ENCODE results near the gene KRTAP10-8. TPM values are rescaled to one million over a fixed set of nuclear protein-coding genes. Genes with fewer than 3 reads are reported as not detected.

Gene KRTAP10-8
- total and polyA plus RNA-seq, 5 donors from 2014 or later, result not detected

GRCh38 chr21:44582055-44582454 is 29.8 kb upstream of the KRTAP10-8 start:
- Mint-ChIP-seq H3K27me3 (peaks cover 27% of the 10 kb centered on the region), H3K4me3 (no peak overlapping the region), H3K4me1 (peaks cover 9 to 16% (median 11%) of the 10 kb centered on the region in 4 donors), H3K36me3 (peaks cover 6% of the 10 kb centered on the region), H3K27ac (no peak overlapping the region), H3K9me3 (peaks cover 0 to 35% (median 12%) of the 10 kb centered on the region in 7 donors)
- no peak overlapping the region for H3K4me3 ChIP-seq (ENCODE audit: low read depth, low read length)
- no peaks in the 10 kb centered on the region for H3K4me1 ChIP-seq (ENCODE audit: control insufficient read depth, insufficient read depth, low read length, poor library complexity, severe bottlenecking)
- no peaks in the 10 kb centered on the region for H3K36me3 ChIP-seq (ENCODE audit: control insufficient read depth, insufficient read depth, low read length)
- DNase-seq (no peak), ATAC-seq (ENCODE audit: low read depth in 2 of 2) (no peak)
- no peak overlapping the region for H3K27ac ChIP-seq (ENCODE audit: insufficient read depth, low read length, poor library complexity, severe bottlenecking)
- H3K9me3 ChIP-seq (ENCODE audit: control insufficient read depth in 2 of 2, low read length in 2 of 2), result peaks cover 14 to 21% of the 10 kb centered on the region in 2 experiments
- H3K27me3 ChIP-seq (ENCODE audit: control insufficient read depth, insufficient read depth, low read length), result peaks cover 9% of the 10 kb centered on the region

- peaks cover 10 to 14% of the 10 kb centered on the region in 2 experiments for H3K9me3 ChIP-seq (ENCODE audit: control insufficient read depth in 2 of 2, low read length in 2 of 2)
- no peak for ATAC-seq (ENCODE audit: low read depth in 2 of 2)
- H3K36me3 ChIP-seq (ENCODE audit: control insufficient read depth, insufficient read depth, low read length), result no peaks in the 10 kb centered on the region
- no peak overlapping the region for H3K4me3 ChIP-seq (ENCODE audit: low read depth, low read length)
- DNase-seq, result no peak
- Mint-ChIP-seq H3K36me3 (peaks cover 3% of the 10 kb centered on the region), H3K27me3 (peaks cover 32% of the 10 kb centered on the region), H3K9me3 (peaks cover 0 to 26% (median 12%) of the 10 kb centered on the region in 7 donors), H3K27ac (peak overlapping the region in 1 of 3 donors; percentile 62), H3K4me1 (peaks cover 9 to 16% (median 11%) of the 10 kb centered on the region in 4 donors), H3K4me3 (no peak overlapping the region)
- H3K27me3 ChIP-seq (ENCODE audit: control insufficient read depth, insufficient read depth, low read length), result peaks cover 9% of the 10 kb centered on the region
- no peaks in the 10 kb centered on the region for H3K4me1 ChIP-seq (ENCODE audit: control insufficient read depth, insufficient read depth, low read length, poor library complexity, severe bottlenecking)
- H3K27ac ChIP-seq (ENCODE audit: insufficient read depth, low read length, poor library complexity, severe bottlenecking), result no peak overlapping the region
Observed at GRCh38 chr21:44583089-44583799, 28.6 kb upstream of the KRTAP10-8 start.

GRCh38 chr21:44583800-44584147 is 28.1 kb upstream of the KRTAP10-8 start:
- H3K9me3 Mint-ChIP-seq, result peaks cover 0 to 26% (median 12%) of the 10 kb centered on the region in 7 donors
- ATAC-seq (ENCODE audit: low read depth in 2 of 2) (peak; percentile 87 to 92), DNase-seq (peak in 2 of 3 donors; percentile 35 to 67)
- Histone ChIP-seq H3K4me3 (ENCODE audit: low read depth, low read length) (no peak overlapping the region), H3K4me1 (ENCODE audit: control insufficient read depth, insufficient read depth, low read length, poor library complexity, severe bottlenecking) (no peaks in the 10 kb centered on the region), H3K27me3 (ENCODE audit: control insufficient read depth, insufficient read depth, low read length) (peaks cover 9% of the 10 kb centered on the region), H3K36me3 (ENCODE audit: control insufficient read depth, insufficient read depth, low read length) (no peaks in the 10 kb centered on the region), H3K9me3 (ENCODE audit: control insufficient read depth in 2 of 2, low read length in 2 of 2) (peaks cover 10 to 14% of the 10 kb centered on the region in 2 experiments), H3K27ac (ENCODE audit: insufficient read depth, low read length, poor library complexity, severe bottlenecking) (no peak overlapping the region)
- peaks cover 30% of the 10 kb centered on the region for H3K27me3 Mint-ChIP-seq
- peak overlapping the region in 1 of 4 donors; percentile 5 for H3K4me3 Mint-ChIP-seq
- no peak overlapping the region for H3K27ac Mint-ChIP-seq
- peaks cover 3% of the 10 kb centered on the region for H3K36me3 Mint-ChIP-seq
- peaks cover 9 to 16% (median 11%) of the 10 kb centered on the region in 4 donors for H3K4me1 Mint-ChIP-seq

- Histone ChIP-seq H3K4me3 (ENCODE audit: low read depth, low read length) (no peak overlapping the region), H3K27me3 (ENCODE audit: control insufficient read depth, insufficient read depth, low read length) (peaks cover 11% of the 10 kb centered on the region), H3K27ac (ENCODE audit: insufficient read depth, low read length, poor library complexity, severe bottlenecking) (no peak overlapping the region), H3K9me3 (ENCODE audit: control insufficient read depth in 2 of 2, low read length in 2 of 2) (peaks cover 8 to 14% of the 10 kb centered on the region in 2 experiments), H3K4me1 (ENCODE audit: control insufficient read depth, insufficient read depth, low read length, poor library complexity, severe bottlenecking) (no peaks in the 10 kb centered on the region), H3K36me3 (ENCODE audit: control insufficient read depth, insufficient read depth, low read length) (no peaks in the 10 kb centered on the region)
- no peak for DNase-seq
- H3K27ac Mint-ChIP-seq, result peak overlapping the region in 1 of 3 donors; percentile 12
- ATAC-seq (ENCODE audit: low read depth in 2 of 2), result no peak
- peaks cover 0 to 15% (median 9%) of the 10 kb centered on the region in 7 donors for H3K9me3 Mint-ChIP-seq
- peaks cover 24% of the 10 kb centered on the region for H3K27me3 Mint-ChIP-seq
- no peak overlapping the region for H3K4me3 Mint-ChIP-seq
- peaks cover 9 to 16% (median 11%) of the 10 kb centered on the region in 4 donors for H3K4me1 Mint-ChIP-seq
- H3K36me3 Mint-ChIP-seq, result peaks cover 3% of the 10 kb centered on the region
Observed at GRCh38 chr21:44585892-44586291, 26.0 kb upstream of the KRTAP10-8 start.

DNA sequence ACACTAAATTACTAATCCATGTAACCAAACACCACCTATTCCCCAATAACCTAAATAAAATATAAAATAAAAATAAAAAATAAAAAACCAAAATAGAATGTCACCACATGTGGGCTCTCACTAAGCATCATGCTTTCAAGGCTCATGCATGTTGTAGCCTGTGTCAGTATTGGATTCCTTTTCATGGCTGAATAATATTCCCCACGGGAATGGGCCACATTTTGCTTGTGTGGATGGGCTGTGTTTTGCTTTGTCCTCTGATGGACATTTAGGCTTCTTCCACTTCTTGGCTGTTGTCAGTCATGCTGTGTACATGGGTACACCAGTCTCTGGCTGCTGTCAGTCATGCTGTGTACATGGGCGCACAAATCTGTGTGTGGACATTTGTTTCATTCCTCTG is 22.8 kb upstream of the KRTAP10-8 start:
- H3K4me1 Mint-ChIP-seq, result peaks cover 4 to 9% (median 5%) of the 10 kb centered on the region in 4 donors
- DNase-seq (no peak), ATAC-seq (ENCODE audit: low read depth in 2 of 2) (no peak)
- no peaks in the 10 kb centered on the region for H3K36me3 ChIP-seq (ENCODE audit: control insufficient read depth, insufficient read depth, low read length)
- H3K4me3 Mint-ChIP-seq, result no peak overlapping the region
- H3K27ac ChIP-seq (ENCODE audit: insufficient read depth, low read length, poor library complexity, severe bottlenecking), result no peak overlapping the region
- H3K27me3 ChIP-seq (ENCODE audit: control insufficient read depth, insufficient read depth, low read length), result peaks cover 11% of the 10 kb centered on the region
- no peaks in the 10 kb centered on the region for H3K4me1 ChIP-seq (ENCODE audit: control insufficient read depth, insufficient read depth, low read length, poor library complexity, severe bottlenecking)
- peaks cover 13% of the 10 kb centered on the region for H3K27me3 Mint-ChIP-seq
- H3K27ac Mint-ChIP-seq, result no peak overlapping the region
- no peak overlapping the region for H3K4me3 ChIP-seq (ENCODE audit: low read depth, low read length)
- H3K36me3 Mint-ChIP-seq, result peaks cover 3% of the 10 kb centered on the region
- peaks cover 0 to 3% (median 0%) of the 10 kb centered on the region in 7 donors for H3K9me3 Mint-ChIP-seq
- no peaks in the 10 kb centered on the region for H3K9me3 ChIP-seq (ENCODE audit: control insufficient read depth in 2 of 2, low read length in 2 of 2)

DNA sequence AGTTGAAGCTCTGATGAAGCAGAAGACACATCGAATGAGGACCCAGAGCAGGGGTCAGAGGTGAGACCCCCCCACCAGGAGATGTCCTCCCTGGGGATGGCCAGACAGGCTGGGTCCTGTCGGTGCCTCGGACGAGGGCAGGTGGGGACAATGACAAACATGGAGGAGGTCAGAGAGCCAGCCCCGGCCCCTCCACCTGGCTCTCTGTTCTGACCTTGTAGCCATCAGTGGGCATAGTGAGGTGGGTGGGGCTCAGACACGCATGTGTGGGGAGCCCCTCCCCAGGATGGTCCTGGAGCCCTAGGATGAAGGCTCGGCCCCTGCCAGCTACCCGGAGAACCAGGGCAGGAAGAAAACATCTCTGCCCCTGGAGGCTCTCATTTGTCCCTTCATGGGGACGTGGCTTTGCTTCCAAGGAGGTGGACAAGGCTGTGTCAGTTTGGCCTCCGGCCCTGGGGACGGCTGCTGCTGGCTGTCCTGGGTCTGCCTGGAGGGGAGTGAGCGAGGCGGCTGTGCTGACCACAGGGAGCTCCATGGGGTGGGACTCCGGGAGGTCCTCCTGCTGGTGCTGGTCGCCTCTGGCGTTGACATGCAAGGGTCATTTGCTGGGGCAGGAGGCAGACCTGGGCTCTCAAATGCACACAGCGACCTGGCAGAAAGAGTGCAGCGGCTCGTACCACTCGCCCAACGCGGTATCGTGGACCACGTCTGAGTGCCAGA is 22.1 kb upstream of the KRTAP10-8 start:
- H3K9me3 Mint-ChIP-seq, result peaks cover 0 to 3% (median 0%) of the 10 kb centered on the region in 7 donors
- no peak overlapping the region for H3K4me3 Mint-ChIP-seq
- Histone ChIP-seq H3K27me3 (ENCODE audit: control insufficient read depth, insufficient read depth, low read length) (peaks cover 11% of the 10 kb centered on the region), H3K4me1 (ENCODE audit: control insufficient read depth, insufficient read depth, low read length, poor library complexity, severe bottlenecking) (no peaks in the 10 kb centered on the region), H3K27ac (ENCODE audit: insufficient read depth, low read length, poor library complexity, severe bottlenecking) (no peak overlapping the region), H3K36me3 (ENCODE audit: control insufficient read depth, insufficient read depth, low read length) (no peaks in the 10 kb centered on the region), H3K4me3 (ENCODE audit: low read depth, low read length) (no peak overlapping the region), H3K9me3 (ENCODE audit: control insufficient read depth in 2 of 2, low read length in 2 of 2) (no peaks in the 10 kb centered on the region)
- no peak for ATAC-seq (ENCODE audit: low read depth in 2 of 2)
- peaks cover 13% of the 10 kb centered on the region for H3K27me3 Mint-ChIP-seq
- no peak for DNase-seq
- peaks cover 3% of the 10 kb centered on the region for H3K36me3 Mint-ChIP-seq
- no peak overlapping the region for H3K27ac Mint-ChIP-seq
- peaks cover 0 to 4% (median 0%) of the 10 kb centered on the region in 4 donors for H3K4me1 Mint-ChIP-seq

- peaks cover 0 to 3% (median 0%) of the 10 kb centered on the region in 7 donors for H3K9me3 Mint-ChIP-seq
- no peak overlapping the region for H3K4me3 Mint-ChIP-seq
- no peaks in the 10 kb centered on the region for H3K9me3 ChIP-seq (ENCODE audit: control insufficient read depth in 2 of 2, low read length in 2 of 2)
- no peak overlapping the region for H3K27ac Mint-ChIP-seq
- H3K36me3 Mint-ChIP-seq, result peaks cover 3% of the 10 kb centered on the region
- peaks cover 13% of the 10 kb centered on the region for H3K27me3 Mint-ChIP-seq
- DNase-seq (no peak), ATAC-seq (ENCODE audit: low read depth in 2 of 2) (no peak)
- H3K4me1 Mint-ChIP-seq, result peaks cover 0 to 4% (median 0%) of the 10 kb centered on the region in 4 donors
- H3K4me3 ChIP-seq (ENCODE audit: low read depth, low read length), result no peak overlapping the region
- peaks cover 9% of the 10 kb centered on the region for H3K27me3 ChIP-seq (ENCODE audit: control insufficient read depth, insufficient read depth, low read length)
- no peak overlapping the region for H3K27ac ChIP-seq (ENCODE audit: insufficient read depth, low read length, poor library complexity, severe bottlenecking)
- H3K36me3 ChIP-seq (ENCODE audit: control insufficient read depth, insufficient read depth, low read length), result no peaks in the 10 kb centered on the region
- no peaks in the 10 kb centered on the region for H3K4me1 ChIP-seq (ENCODE audit: control insufficient read depth, insufficient read depth, low read length, poor library complexity, severe bottlenecking)
Observed at GRCh38 chr21:44590311-44590721, 21.6 kb upstream of the KRTAP10-8 start.
